ENCODE measurements around the gene RASAL2. TPM values are rescaled to one million over a fixed set of nuclear protein-coding genes. Genes with fewer than 3 reads are reported as not detected.

RASAL2 gene
- total RNA-seq, 1 donor from 2014 or later, result 26.8 TPM

DNA sequence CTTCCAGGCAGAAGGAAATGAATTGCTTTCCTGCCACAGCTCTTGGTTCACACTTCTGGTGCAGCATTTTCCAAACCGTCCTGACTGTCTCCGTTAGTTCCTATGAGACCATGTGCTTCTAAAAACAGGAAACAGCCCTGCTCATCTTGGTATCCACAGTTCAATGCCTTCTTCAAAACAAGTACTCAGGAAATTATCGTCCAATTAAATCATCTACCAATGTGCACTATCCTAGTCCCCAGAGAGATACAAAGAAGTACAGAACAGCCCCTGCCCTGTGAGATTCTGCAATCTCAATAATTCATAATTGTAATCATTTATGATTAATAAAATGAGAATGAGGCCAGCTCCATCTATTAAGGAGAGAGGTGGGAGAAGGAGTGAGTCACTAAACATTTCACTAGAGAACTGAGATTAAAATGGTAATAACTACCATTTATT is 391.7 kb downstream of the RASAL2 start:
- no peak for DNase-seq
- no peak for ATAC-seq (ENCODE audit: poor library complexity)
- intact Hi-C loops (cut with DNase I), result no loop called here

DNA sequence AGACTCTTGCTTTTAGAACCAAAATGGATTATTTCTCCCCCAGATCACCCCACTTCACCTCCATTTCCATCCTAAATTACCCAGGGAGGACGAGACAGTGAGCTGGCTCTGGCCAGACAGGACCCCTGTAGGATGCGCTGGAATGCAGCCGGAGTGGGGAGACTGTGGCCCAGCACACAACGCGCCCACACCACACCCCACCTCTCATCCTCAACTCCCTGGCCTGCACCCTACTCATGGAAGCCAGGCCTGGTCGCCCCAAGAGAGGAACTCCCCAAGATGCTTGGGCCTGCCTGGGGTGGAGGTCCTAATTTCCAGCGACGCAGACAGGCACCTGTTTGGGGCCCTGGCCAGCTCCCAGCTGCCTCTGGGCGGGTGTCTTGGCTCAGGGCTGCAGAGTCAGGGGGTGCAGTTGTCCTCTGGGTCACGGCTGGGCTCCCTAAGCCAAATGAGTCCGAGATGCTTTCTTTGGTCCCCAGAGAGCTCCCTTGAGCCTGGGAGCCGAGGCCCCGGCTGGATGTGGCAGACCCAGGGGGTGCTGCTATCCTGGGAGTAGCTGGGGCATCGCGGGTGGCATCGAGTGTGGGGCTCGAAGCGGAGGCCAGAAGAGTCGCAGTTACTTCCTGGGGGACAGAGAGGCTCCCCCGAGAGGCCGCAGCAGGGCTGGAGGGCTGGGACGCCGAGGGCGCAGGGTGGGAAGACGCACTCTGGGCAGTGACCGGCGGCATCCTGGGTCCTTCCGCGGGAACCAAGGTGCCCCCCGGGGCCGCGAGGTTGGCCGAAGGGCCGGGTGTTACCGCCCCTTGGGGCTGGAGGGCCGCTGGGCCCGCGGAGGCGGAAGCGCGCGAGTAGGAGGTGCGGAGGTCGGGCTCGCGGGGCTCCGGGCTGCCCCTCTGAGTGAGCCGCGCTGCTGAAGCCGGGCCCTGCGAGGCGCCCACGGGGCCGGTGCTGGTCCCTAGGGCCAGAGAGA is 392.5 kb downstream of the RASAL2 start:
- intact Hi-C loops (cut with DNase I), result no loop called here
- ATAC-seq (ENCODE audit: poor library complexity), result peak; percentile 71
- DNase-seq, result no peak

GRCh38 chr1:178487070-178487615 is 393.2 kb downstream of the RASAL2 start:
- DNase-seq (no peak), ATAC-seq (ENCODE audit: poor library complexity) (peak; percentile 44)

DNA sequence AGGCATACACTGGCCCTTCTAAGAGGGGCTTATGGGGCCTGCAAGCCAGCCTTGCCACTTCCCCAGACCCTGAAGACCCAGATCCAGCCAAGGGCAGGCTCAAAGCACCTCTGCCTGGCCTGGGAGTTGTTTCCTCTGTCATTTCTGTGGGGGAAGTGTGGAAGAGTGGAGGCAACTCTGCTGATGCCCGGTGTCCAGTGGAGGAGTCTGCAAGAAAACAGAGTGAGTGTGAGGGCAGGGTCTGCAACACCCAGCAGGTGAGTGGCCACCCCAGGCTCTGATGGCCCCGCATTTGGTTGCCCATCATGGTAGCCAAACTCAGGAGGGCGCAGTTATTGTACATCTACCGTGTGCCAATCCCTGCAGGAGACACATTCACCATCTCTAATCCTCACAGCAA is 394.5 kb downstream of the RASAL2 start:
- DNase-seq, result no peak
- ATAC-seq (ENCODE audit: poor library complexity), result no peak
- intact Hi-C loops (cut with DNase I), result no loop called here

More at GRCh38 chr1:178487070-178487615, 393.2 kb downstream of the RASAL2 start:
- intact Hi-C loops (cut with DNase I), result no loop called here

DNA sequence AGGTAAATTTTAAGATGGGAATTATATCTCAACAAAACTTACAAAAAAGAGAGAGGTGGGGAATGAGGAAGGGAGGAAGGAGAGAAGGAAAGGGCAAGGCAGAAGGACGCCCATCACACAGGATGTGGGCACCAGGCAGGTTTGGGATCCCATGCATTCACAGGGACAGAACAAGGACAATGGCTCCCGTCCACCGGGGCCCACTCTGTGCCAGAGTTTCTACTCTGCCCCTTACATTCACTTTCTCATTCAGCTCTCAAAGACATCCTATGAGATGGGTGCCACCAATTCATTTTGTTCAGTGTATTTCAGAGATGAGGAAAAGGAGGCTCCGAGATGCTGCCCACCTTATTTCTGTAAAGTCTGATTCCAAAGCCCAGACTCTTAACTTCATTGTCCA is 395.5 kb downstream of the RASAL2 start:
- intact Hi-C loops (cut with DNase I), result no loop called here
- DNase-seq (no peak), ATAC-seq (ENCODE audit: poor library complexity) (no peak)

DNA sequence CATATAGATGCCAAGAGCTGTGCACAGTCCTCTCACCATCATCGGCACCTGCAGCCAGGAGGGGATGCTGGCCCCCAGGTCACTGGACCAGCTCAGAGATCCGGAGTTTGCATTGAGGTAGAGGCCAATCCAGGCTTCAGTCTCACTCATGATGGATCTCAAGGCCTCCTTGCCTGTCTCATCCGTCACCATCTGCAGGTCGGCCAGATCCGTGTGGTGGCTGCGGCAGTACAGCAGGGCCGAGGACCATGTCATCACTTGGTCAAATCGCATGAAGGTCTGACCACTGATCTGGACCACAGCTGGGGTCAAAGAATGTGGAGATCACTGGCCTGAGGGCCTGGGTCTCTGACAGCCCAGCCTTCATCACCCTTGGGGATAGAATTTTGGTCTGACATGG is 396.2 kb downstream of the RASAL2 start:
- no peak for ATAC-seq (ENCODE audit: poor library complexity)
- intact Hi-C loops (cut with DNase I), result no loop called here
- no peak for DNase-seq

DNA sequence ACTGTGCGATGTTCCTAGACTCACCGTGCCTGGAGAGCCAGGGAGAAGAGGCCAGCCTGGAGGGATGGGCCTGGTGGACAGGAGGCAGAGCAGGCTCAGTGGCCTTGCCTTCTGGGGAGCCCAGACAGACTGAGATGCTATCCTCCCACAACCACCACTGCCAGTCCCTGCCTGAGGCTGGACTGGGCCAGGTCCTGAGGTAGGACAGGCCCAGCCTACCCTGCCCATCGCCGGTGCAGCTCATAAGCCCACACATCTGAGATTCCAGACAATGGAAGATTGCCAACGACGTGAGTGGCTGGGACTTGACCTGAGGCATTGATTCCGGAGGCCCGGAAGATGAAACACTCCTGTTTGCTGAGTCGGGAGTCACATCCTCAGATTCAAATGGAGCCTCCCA is 397.1 kb downstream of the RASAL2 start:
- intact Hi-C loops (cut with DNase I), result no loop called here
- DNase-seq, result no peak
- no peak for ATAC-seq (ENCODE audit: poor library complexity)

GRCh38 chr1:178491721-178492120 is 397.8 kb downstream of the RASAL2 start:
- intact Hi-C loops (cut with DNase I), result no loop called here
- no peak for ATAC-seq (ENCODE audit: poor library complexity)
- no peak for DNase-seq

DNA sequence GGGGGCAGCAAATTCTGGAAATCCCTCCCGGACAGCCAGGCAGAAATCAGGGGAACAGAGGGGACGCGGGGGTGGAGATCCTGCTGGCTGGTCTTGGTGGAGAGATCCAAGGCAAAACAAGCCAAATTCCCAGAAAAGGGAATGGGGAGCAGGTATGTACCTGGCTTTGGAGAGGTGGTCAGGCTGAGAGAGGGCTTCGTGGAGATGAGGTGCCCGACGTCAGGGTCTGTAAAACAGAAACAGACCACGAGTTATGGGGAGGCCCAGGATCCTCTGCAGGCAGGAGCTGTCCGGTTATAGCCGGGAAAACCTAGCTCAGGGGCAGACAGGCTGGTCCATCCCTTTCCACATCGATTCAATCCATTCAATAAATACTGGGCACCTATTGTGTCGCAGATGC is 398.4 kb downstream of the RASAL2 start:
- intact Hi-C loops (cut with DNase I), result no loop called here
- DNase-seq (no peak), ATAC-seq (ENCODE audit: poor library complexity) (no peak)

- ATAC-seq (ENCODE audit: poor library complexity), result no peak
- DNase-seq, result no peak
- intact Hi-C loops (cut with DNase I), result no loop called here
Observed at GRCh38 chr1:178493301-178493741, 399.4 kb downstream of the RASAL2 start.

GRCh38 chr1:178494569-178494971 is 400.7 kb downstream of the RASAL2 start:
- intact Hi-C loops (cut with DNase I), result no loop called here
- ATAC-seq (ENCODE audit: poor library complexity) (peak; percentile 80), DNase-seq (peak; percentile 59)

DNA sequence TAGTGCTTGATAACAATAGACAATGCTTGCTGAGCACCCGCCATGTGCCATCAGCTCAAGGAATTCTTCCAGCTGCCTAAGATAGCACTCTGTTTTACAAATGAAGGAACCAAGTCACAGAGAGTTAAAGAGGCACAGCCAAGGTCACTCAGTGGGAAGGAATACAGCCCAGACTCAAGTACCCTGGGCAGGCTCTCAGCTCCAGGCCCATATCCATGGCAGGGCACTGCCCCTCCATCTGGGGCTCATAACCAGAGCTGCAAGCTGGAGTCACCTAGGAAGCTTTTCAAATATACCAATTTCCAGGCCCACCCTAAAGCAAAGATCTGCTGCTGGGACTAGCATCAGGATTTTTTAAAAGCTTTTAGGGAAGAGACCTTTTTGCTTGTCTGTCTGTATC is 401.3 kb downstream of the RASAL2 start:
- ATAC-seq (ENCODE audit: poor library complexity), result peak; percentile 53

DNA sequence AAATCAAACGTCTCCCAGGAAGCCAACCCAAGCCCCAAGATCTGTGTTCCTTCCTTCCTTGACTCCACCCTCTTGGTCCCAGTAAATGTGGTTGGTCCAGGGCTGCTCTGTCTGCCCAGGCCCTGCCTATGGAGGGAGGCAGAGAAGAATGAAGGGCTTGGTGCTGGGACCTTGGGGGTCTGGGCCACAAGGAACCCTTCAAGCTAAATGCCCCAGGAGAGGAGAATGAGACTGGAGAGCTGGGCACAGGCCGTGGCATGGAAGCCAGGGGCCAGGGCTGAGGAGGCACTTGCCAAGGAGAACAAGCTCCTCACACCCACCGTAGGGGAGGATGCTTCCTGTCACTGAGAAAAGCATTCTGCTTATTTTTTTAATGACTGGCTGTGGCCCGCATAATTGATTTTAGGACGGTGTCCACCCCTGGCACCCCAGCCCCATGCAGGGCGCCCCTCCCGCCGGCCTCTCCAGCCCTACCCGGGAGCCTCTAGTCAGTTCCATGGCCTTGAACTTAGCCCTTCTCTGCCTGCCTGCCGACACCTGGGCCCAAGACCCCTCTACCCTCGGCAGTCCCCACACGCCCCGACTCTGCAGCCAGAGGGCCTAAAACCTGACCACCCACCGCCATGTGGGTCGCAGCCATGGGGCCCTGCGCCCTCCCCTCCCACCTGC is 402.0 kb downstream of the RASAL2 start:
- DNase-seq (no peak), ATAC-seq (ENCODE audit: poor library complexity) (no peak)
- intact Hi-C loops (cut with DNase I), result no loop called here

More for the DNA sequence above, 401.3 kb downstream of the RASAL2 start:
- intact Hi-C loops (cut with DNase I), result no loop called here
- DNase-seq, result no peak

DNA sequence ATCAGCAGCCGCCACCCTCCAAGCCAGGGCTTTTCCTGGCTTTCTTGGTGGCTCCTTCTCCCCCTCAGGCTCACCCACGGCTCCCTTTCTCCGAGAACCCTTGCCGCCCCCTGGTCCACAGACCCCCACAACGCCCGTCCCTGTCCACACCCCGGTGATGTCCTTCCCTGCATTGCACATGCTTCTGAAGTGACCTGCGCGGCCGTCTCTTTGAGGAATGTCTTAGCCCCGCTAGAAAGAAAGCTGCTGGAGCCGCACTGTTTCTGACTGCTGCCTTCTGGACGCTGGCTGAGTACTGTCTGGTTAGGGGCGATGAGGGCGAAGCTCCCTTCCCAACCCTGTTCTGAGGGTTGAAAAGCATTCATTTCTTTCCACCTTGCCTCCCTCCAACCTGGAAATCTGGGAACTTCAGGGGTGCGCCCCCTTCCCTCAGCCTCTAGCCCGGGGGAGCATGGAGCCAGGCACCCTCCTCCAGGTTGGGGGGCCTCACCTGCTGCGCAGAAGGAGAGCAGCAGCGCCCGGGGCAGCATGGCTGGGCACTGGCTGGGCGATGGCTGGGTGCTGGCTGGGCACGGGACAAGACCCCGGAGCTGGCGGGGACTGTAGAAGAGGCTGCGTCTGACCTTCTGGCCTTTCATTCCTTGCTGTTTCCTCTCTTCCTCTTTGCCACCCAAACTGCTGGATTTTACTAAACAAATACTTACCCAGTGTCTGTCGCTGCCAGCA is 402.7 kb downstream of the RASAL2 start, which contains the start of gene CLEC20A:
Gene CLEC20A, minus strand, starts transcription at position 555 of the 726 bp plus-strand sequence. Its CDS starts 25 bp downstream, at position 530.
- DNase-seq, result no peak
- ATAC-seq (ENCODE audit: poor library complexity), result no peak
- intact Hi-C loops (cut with DNase I), result no loop called here

GRCh38 chr1:178497903-178498478 is 404.1 kb downstream of the RASAL2 start:
- no peak for DNase-seq
- intact Hi-C loops (cut with DNase I), result no loop called here
- ATAC-seq (ENCODE audit: poor library complexity), result no peak

GRCh38 chr1:178498896-178499675 is 405.2 kb downstream of the RASAL2 start:
- intact Hi-C loops (cut with DNase I), result no loop called here
- ATAC-seq (ENCODE audit: poor library complexity) (no peak), DNase-seq (no peak)

DNA sequence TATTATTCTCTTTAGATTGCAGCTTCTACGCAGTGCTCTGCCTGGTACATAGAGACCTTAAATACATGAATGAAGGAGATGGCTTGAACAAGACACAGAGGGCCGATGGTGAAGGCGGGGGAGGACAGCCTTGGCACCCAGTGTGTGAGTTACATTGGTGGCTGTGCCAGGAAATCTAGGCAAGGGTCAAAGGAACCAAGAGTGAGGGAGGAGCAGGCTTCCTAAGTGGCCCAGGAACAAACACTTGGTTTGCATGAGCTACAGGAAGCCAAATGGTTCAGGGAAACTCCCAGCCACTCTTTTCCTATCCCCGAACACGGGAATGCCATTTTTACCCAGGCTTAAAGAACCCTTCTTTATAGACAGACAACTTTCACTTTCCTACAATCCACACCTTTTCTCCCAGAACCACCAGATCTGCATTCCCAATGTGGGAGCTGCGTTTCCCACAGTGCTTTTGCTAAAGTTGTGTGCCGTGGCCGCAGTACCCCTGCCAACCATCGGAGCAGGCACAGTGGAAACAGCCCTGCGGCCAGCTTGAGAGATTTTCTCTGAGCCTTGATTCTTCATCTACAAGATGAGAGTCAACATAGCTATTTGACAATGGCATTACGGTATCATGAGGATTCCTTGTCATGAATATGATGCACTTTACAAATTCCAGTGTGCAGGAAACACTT is 406.3 kb downstream of the RASAL2 start:
- ATAC-seq (ENCODE audit: poor library complexity) (no peak), DNase-seq (no peak)
- intact Hi-C loops (cut with DNase I), result loop anchor here (2.0 kb wide), 1 partner anchor 189 kb away; no protein-coding TSS in a partner anchor
